Measurements from ENCODE around the gene SCN4B.

SCN4B gene

DNA sequence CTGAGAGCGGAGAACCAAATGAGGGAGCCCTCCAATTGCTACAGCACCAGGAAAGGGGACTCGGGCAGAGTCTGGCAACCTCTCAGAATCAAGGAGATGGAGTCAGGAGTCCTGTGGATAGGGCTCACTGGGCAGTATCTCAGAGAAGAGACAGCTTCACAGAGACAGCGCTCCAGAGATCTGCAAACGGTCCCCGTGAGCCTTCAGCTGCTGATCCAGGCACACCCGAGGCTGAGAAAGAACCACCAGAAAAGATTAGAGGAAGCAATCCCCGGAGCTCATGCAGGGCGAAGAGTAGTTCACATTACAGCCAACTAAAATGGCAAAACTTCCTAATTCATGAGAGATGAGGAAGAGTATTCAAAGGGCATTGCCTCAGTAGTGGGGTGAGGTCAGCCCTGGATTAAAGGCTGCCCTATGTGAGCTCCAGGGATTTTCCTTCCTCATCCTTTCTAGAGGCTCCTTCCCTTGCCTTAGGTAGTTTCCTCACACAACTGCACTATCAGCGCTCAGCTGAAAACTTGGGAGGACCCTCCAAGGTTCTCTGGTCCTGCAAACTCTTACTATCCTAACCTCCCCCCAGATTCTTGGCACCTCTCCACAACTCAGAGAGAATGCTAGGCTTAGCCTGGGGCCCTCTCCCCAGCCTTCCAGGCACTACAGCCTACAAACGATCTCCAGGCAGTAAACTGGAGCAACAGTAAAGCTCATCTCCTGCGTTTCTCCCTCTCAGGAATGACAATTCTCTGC, 23.7 kb downstream of the SCN4B start:
- no peak for ATAC-seq

DNA sequence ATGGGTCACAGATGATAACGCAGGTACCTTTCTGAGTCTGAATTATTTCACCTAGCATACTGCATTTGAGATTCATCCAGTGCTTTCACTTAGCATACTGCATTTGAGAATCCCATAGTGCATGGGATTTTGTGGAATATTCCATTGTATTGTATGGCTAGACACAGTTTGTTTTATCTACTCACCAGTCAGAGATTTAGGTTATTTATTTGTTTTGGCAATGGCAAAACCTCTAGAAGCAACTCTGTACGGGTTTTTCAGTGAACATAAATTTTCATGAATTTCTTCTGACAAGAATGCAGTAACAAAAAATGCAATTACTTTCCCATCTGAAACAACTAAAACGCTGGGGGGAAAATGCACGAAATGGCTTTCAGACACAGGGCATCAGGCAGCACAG, 24.3 kb downstream of the SCN4B start:
- no peak for ATAC-seq

DNA sequence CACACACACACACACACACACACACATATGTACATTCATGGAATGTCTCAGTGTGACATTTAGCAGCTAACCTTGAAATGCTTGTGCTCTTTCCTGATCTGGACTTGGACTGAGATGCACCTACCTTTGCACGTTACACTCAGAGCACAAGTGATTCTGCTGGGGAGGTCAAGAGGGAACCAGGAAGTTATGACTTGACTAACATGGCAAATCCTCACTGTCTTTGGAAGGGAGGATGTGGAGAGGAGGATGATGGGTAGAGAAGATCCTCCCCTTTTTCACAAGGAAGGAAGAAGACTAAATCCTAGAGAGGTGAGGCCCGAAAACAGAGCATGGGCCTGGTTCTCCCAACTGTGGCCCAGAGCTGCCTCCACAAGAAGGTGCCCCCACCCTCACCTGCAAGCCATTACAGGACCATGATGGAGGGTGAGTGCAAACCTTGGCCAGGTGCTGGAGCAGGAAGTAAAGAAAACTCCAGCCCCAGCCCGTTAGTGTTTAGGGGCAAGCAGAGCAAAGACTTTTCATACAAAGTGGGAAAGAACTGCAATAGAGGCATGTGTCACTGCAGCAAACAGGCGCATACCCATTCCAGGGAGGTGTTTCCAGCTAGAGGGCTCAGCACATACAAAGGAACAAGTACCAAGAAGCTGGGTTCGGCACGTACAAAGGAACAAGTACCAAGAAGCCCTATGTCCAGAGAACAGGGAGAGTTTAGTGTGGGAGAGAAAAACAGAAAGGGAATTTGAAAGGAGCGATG, 26.4 kb downstream of the SCN4B start:
- no peak for ATAC-seq

DNA sequence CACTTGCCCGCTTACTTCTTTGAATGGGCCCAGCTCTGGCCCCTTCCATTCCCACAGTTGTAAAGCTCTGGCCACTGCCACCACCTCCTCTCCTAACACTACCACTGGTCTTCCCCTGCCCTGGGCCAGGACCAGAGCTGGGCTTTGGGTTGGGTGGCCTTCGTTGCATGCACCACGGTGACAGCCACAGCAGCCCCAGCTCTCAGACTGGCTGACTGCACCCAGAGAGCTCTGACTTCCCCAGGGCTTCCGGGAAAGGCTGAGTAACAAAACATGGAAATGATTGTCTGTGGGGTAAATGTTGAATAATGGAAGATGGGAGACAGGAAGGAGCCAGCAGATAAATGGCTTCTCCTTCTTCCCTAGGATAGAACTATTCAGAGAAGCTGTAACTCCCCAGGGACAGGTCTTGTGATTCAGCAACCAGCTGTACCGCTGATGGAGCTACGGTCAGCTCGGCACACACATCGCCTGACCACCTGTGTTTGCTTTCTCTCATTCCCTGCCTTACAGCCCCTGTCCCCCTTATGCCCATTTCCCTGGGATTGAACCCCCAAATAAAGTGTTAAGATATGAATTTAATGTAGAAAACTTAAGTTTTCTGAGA, 27.6 kb downstream of the SCN4B start:
- no peak for ATAC-seq

DNA sequence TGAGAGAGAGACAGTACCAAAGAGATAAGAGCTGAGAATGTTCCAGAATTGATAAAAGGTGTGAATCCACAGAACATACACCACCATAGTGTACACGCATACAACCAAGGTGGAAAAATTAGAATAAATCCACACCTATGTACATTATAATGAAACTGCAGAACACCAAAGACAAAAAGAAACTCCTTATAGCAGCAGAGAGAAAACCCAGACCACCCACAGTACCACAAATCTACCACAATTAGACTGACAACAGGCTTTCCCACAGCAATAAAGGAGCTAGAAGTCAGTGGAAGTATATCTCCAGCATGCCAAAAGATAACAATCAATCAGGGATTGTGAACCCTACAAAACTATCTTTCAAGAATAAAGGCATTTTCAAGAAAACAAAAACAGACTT, 31.8 kb downstream of the SCN4B start:
- no peak for ATAC-seq

DNA sequence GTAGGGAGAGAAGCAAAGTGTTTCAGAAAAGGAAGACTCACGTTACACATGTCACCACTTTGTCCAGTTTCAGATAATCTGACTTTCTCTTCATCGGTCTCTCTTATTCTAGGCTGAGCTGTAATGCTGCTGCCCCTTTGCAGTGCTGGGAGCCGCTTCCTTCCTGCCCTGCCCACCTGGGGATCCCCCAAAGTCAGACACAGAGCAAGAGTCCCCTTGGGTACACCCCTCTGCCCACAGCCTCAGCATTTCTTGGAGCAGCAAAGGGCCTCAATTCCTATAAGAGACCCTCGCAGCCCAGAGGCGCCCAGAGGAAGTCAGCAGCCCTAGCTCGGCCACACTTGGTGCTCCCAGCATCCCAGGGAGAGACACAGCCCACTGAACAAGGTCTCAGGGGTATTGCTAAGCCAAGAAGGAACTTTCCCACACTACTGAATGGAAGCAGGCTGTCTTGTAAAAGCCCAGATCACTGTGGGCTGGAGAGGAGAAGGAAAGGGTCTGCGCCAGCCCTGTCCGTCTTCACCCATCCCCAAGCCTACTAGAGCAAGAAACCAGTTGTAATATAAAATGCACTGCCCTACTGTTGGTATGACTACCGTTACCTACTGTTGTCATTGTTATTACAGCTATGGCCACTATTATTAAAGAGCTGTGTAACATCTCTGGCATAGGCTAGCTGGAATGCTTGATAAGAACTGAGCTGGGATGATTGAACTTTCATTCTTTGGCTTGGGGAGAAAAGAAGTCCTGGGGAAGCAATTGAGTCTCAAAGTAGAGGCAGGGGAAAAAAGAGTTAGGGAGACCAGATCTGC, 34.6 kb downstream of the SCN4B start:
- no peak for ATAC-seq

DNA sequence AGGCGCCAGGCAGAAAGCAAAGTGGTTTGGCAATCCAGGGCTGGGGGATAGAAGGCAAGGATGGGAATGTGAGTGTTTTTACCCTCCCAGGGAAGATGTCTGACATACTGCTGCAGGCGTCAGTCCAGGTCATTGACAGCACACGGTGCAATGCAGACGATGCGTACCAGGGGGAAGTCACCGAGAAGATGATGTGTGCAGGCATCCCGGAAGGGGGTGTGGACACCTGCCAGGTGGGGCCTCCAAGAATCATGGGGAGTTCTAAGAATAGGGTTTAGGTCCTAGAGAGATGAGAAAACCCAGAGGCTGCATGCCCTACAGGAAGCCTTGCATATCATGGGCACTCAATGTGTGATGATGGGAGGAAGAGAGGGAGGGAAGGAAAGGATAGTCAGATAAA, 37.6 kb downstream of the SCN4B start:
- no peak for ATAC-seq

DNA sequence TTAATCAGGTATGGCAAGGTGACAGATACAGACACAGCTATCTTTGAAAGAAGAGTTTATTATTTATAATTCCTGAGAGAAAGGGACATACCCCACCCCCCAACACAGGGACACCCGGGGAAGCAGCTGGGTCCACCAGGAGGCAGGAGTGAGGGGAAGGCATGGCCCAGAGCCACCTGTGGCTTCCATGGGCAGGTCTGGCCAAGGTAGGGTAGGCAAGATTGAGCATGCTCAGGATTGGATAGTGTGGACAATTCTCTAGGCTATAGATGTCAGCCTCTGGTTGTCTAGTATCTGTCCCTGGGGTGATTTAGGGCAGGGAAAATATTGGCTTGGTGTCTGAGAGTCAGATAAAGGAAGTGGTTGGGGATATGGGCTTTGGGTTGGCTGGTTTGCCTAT, 38.4 kb downstream of the SCN4B start:
- no peak for ATAC-seq

DNA sequence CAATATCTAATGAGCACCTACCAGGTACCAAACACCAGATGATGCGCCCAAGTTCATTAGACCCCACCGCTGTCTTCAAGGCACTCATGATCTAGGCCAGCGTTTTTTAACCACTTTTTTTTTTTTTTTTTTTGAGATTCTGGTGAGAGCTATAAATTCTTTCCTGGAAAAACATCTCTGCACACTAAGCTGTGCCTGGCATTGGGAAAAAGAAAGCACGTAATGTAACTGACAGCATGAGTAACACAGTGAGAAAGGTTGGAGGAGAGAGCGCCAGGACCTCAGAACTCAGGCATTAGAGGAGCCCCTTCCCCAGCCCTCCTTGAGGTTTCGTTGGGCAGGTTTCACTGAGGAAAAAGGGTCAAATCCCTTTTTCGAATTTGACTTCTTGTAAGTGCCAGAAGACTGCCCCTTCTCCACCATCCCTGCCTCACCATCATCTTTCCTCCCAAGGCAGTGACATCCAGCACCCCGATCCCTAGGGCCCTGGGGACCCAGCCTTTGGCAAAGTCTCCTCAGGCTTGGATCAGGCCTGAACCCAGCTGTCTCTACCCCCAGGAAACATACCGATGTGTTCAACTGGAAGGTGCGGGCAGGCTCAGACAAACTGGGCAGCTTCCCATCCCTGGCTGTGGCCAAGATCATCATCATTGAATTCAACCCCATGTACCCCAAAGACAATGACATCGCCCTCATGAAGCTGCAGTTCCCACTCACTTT, 39.8 kb downstream of the SCN4B start:
- no peak for ATAC-seq

DNA sequence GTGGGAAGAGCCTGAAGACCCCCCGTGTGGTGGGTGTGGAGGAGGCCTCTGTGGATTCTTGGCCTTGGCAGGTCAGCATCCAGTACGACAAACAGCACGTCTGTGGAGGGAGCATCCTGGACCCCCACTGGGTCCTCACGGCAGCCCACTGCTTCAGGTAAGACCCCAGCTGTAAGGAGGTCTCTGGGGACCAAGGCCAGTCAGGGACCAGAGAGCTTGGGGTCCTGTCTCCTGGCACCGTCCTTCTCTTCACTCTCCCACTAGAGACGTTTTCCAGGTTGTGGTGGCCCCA, 40.9 kb downstream of the SCN4B start:
- ATAC-seq, result no peak

DNA sequence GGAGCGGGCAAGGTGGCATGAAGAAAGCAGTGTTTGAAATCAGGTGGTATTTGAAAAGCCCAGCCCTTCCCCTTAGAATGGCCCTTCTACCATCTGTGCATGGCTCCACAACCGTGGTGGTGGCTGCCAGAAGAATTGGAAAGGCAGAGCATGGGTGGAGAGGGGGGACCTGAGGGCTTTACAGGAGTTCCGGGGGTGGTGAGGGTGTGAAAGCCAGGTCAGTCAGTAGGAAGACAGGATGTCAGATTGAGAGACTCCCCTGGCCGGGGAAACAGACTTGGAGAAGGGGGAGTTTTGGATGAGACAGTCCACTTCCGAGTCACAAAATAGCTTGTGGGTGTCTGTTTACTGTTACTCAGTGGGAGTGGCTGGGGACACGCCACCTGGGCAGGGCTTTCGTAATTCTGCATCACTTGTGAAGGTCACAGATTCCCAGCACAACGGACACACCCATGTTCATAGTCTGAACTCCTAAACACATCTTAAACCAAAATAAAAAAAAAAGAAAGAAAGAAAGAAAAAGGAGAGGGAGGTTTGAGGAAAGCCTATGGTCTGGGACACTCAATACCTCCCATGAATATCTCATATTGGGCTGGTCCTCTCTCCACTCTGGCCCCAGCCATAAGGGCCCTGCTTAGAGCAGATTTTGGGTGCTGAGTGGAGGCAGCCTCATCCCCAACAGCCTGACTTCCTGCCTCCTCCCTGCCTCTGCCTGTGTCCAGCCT, 41.4 kb downstream of the SCN4B start:
- ATAC-seq, result no peak

DNA sequence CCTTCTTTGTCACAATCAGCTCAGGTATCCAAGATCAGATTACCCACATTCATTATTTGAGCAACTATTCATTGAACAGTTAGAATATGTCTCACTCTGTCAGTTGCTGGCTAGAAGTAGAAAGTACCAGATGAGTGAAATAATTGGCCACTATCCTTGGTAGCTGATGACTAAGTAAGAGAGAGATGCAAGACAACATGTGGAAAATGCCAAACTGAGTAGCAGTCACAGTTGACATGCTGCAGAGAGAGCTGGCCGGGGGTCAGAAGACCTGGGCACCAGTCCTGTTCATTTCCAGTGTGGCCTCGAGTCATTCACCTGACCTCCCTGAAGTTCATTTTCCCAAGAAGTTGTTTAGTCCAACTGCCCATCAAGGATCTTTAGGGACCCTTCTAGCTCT, 43.4 kb downstream of the SCN4B start:
- no peak for ATAC-seq

DNA sequence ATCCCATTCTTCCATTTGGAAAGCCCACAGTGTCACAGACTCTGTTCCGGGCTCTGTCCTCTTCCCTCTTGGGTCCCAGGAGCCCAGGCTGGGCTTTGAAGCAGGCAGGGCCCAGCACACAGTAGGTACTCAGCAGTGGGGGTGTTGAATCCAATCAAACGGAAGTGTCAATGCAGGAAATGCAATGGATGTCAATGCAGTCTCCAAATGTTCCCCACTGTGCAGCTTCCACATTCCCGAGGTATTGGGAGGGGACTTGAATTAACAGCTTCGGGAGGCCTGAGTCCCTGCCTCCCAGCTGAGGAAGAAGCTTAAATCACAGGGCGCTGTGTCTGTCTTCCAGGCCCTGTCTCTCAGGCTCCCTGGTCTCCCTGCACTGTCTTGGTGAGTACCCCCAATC, 44.1 kb downstream of the SCN4B start:
- no peak for ATAC-seq

DNA sequence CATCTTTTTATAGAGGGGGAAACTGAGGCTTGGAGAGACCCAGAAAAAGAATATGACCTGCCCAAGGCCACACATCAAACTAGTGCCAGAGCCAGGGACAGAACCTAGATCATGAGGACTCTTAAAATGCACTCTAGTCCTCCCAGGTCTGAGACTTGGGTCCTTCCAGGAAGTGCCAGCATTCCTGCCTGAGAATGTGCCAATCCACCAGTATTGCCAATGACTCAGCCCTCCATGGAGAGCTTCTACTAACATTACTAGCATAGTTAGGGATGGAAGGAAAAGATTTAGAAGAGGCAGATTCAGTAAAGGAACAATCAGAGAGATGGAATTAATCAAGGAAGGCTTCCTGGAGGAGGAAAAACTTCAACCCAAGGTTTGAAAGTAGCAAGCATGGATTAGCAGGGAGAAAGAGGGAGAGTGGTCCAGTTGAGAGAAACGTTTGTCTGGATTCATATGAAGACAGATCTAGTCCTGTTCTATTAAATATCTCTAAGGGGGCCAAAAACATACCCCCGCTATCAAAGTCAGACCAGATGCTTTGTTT, 45.8 kb downstream of the SCN4B start:
- ATAC-seq, result no peak

DNA sequence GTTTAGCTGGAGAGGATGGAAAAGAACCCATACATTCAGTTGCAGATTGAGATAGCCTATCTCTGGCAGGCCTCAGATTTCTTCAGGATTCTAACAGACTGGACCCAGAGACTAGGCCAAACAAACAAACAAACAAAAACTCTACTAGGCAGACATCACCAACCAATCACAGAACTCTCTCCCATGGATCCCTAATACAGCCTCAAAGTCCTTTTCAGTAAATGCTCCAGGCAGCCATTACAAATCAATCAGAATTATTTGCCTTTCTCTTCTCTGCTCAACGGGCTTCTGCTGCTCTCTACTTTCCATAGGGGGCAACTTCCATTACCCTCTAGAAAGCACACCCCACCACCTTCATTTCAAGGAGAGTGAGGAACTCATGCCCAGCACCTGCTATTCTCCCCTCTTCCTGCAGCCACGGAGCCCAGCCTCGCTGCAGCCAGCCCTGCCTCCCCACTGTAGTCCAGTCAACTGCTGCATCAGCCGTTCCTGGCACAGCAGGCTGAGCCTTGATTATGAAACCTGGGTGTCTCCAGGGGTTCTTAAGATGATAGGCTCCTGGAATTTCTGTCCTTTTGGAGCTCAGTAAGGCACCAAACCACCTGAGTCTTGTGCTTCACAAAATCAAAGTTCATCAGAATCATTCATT, 46.8 kb downstream of the SCN4B start:
- ATAC-seq, result no peak

DNA sequence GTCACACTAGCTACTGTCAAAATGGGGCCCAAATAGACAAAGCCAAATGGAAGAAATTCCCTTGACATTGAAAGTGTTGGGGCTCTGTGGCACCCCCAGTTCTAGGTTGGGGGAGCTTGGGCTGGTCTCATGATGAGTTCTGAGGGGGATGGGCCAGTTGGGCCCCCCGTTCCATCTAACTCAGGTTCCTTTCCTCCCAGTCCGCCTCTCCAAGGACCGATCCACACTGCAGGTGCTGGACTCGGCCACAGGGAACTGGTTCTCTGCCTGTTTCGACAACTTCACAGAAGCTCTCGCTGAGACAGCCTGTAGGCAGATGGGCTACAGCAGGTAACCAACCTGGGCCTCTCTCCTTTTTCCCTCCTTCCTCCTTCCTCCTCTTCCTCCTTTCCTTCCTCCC, 48.1 kb downstream of the SCN4B start:
- no peak for ATAC-seq

DNA sequence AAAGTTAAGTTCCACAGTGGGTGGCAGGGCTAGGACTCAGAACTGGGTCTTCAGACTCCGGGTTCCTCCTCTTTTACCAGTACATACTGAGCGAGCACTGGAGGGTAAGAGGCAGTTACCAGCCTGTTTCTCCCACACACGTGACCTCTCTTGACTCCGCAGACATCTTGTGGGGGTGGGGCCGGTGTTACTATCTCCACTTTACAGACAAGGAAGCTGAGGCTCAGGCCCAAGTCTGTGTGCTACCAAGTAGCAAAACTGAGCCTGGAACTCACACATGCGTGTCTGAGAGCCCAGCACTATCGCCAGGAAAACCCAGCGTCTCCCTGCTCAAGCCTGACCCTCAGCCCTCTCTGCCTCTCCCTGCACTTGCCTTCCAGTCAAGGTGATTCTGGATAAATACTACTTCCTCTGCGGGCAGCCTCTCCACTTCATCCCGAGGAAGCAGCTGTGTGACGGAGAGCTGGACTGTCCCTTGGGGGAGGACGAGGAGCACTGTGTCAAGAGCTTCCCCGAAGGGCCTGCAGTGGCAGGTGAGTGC, 49.8 kb downstream of the SCN4B start:
- ATAC-seq, result no peak

DNA sequence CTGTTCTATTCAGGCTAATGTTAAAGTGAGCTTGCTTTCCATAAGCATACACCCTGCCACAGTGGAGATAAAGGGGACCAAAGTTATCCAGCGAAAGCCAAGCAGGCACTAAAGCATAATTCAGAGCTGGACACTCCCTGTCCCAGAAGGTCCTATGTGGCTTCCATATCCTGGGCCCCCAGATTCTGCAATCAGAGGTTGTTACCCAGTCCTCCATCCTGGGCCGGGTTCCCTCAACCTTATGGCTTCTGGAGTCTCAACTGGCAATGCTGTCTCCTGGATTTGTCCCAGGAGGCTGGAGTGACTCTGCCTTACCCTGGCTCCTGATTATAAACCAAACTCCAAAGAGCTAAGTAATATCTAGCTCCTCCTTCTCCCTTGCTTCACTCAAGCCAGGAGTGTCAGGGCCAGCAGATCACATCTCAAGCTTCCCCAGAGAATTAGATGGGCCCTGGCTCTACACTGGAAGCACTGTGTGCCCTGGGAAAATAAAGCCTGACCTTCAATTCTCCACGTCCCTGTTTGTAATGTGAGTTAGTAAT, 51.9 kb downstream of the SCN4B start:
- no peak for ATAC-seq

DNA sequence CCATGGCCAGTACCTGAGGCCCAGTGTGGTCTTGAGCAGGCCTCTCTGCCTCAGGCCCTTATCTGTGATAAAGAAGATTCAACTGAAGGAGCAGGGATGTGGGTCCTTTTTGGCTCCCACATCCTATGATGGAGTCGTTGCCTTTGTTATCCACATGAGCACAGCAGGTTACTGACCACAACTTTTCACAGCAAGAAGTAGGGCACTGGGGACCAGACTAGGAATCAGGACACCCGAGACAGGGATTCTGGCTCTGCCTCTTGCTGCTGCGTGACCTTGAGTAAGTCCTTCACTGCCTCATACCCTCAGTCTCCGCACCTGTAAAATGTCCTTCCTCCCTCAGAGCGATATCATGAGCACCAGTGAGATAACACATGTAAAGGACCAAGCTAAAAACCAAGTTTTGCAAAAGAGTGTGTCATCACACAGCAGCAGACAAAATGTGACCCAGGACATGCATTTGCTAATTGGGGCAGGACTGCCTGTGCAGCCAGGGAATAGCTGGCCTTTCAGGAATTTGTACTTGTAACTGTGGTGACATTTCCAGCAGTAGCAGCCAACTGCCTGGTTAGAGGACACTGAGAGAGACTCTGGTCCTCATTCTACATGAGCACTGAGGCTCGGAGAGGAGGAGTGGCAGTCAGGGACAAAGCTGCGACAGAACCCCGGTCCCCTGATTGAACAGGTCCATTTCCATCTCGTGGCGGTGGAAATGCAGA, 52.6 kb downstream of the SCN4B start:
- ATAC-seq, result no peak

All from activated CD4-positive, CD25-positive, alpha-beta regulatory T cell treated with anti-CD3 and anti-CD28 coated beads, Interleukin-2, amount 50 U/mL, for 24 hours (primary cell).